Measurements from ENCODE around the gene PSMG2. TPM values are rescaled to one million over a fixed set of nuclear protein-coding genes. Genes with fewer than 3 reads are reported as not detected.

PSMG2 gene, protein sequence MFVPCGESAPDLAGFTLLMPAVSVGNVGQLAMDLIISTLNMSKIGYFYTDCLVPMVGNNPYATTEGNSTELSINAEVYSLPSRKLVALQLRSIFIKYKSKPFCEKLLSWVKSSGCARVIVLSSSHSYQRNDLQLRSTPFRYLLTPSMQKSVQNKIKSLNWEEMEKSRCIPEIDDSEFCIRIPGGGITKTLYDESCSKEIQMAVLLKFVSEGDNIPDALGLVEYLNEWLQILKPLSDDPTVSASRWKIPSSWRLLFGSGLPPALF
- total RNA-seq, result 65.7 and 66.9 TPM in 2 replicates

DNA sequence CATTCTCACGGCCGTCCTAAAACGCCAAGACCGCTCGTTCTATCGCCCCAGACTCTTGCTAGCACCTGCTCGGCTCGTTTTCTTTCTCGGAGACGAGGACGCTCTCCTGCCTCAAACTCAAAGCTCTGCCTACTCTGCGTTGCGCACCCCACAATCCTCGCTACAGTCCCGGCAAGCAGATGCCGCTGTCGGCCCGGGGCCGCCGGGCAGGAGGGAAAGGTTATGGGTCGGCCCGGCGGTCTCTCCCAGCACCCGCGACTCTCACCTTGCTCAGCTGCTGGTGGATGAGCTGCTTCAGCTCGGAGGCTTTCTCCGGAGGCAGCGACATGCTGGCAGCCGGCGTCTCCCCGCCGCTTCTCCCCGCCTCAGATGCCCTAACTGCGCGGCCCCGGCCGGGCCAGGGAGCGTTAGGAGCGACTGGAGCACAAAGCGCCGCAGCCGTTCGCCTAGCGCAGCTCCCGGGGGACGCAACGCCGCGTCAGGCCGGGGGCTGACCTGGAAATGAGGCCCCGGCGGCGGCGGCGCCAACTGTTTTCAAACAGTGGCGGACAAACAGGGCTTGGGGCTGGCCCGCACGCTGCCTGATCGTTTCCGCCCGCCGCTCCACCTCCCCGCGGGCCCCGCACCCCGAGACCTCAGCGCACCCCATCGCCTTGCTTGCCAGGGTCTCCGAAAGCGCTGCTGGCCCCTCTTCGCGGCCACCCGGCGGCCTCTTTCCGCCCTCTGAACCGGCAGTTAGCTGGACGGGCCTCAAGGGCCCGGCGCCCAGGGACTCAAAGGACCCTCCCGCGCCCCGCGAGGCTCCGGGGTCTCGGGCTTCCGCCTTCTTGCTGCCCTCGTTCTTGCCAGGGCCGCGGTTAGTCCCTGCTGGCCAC is at the start of gene PSMG2, which contains the start of gene CEP76:
TSS of gene PSMG2 (plus strand) at position 822 of the 875 bp plus-strand sequence. CDS start 66 bp downstream, outside the sequence.
TSS of gene CEP76 (minus strand) at position 503 of the 875 bp plus-strand sequence. CDS start at position 328, 175 bp downstream.
- TF ChIP-seq, protein P1, sequence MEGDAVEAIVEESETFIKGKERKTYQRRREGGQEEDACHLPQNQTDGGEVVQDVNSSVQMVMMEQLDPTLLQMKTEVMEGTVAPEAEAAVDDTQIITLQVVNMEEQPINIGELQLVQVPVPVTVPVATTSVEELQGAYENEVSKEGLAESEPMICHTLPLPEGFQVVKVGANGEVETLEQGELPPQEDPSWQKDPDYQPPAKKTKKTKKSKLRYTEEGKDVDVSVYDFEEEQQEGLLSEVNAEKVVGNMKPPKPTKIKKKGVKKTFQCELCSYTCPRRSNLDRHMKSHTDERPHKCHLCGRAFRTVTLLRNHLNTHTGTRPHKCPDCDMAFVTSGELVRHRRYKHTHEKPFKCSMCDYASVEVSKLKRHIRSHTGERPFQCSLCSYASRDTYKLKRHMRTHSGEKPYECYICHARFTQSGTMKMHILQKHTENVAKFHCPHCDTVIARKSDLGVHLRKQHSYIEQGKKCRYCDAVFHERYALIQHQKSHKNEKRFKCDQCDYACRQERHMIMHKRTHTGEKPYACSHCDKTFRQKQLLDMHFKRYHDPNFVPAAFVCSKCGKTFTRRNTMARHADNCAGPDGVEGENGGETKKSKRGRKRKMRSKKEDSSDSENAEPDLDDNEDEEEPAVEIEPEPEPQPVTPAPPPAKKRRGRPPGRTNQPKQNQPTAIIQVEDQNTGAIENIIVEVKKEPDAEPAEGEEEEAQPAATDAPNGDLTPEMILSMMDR (IDR thresholded peaks at IDR 0.05; ENCODE audit: insufficient read depth, low read depth, low read length), result no peak
- peak; percentile 94 for DNase-seq (ENCODE audit: low read depth)

DNA sequence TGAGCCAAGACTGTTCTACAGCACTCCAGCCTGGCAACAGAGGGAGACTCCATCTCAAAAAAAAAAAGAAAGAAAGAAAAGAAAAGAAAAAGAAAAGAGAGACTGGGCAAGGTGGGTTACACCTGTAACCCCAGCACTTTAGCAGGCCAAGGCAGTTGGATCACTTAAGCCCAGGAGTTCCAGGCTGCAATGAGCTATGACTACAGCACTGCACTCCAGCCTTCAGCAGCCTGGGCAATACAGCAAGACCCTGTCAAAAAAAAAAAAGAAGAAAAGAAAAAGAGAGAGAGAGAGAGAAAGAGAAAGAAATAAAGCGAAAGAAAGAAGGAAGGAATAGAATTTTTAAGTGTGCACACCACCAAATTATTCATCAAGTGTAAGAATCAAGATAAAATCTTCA is 47.9 kb upstream of the PSMG2 start:
- H3K4me3 ChIP-seq (ENCODE audit: low read depth, low read length), result no peak overlapping the region
- DNase-seq (ENCODE audit: low read depth), result no peak
- TF ChIP-seq, protein P1 (IDR thresholded peaks at IDR 0.05; ENCODE audit: insufficient read depth, low read depth, low read length), result no peak

More for the DNA sequence above, at the start of gene PSMG2, which contains the start of gene CEP76:
- H3K4me3 ChIP-seq (ENCODE audit: low read depth, low read length), result peak within 1 kb of the TSS; percentile 95

DNA sequence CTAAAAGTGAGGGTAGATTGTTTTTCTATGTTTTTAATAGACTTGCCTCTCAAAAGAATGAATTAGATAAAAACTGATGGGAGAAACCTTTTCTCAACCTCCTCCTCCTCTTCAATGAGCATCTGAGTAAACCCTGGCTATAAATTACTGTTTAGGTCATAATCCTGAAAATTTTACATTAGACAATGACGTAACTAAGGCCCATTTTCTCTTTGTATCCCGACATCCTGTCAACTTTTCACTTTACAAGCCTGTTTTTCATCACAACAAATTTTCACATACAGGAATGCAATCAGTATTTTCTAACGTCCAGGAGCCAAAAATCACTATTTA is 46.3 kb upstream of the PSMG2 start:
- TF ChIP-seq, protein P1 (IDR thresholded peaks at IDR 0.05; ENCODE audit: insufficient read depth, low read depth, low read length), result no peak
- H3K4me3 ChIP-seq (ENCODE audit: low read depth, low read length), result peak overlapping the region; percentile 80
- DNase-seq (ENCODE audit: low read depth), result peak; percentile 65

DNA sequence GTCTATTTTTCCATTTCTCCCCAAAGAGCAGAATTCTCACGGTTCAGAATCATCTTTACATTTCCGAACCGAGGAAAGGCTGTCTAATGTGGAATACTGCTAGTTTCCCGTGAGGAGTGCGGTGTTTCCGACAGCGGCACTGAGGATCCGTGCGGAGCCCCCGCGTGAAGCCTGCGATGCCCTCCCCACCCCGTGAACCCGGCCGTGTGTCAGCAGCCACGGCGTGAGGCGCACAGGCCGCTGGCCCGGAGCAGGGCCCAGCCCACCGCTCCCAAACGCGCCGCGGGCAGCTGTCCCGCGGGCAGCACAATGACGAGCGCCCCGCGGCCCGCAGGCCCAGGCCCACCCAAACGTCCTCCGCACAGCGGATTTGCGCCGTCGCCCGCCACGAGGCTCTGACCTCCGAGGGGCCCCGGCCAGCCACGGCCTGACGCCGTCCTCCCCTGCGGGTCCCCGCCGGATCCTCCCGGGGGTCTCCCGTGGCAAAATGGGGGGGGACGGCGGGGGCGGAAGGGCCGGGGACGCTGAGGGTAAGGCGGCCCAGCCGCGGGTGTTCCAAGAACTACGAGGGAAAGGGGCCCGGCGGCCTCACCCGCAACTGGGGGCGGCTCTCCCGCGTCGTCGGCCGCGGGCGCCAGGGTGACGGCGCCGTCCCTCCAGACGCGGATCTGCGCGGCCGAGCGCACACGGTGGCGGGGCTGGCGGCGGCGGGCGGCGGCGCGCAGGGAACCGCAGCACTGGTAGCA is 45.7 kb upstream of the PSMG2 start:
- peak; percentile 62 for DNase-seq (ENCODE audit: low read depth)
- peak overlapping the region; percentile 80 for H3K4me3 ChIP-seq (ENCODE audit: low read depth, low read length)
- TF ChIP-seq, protein P1 (IDR thresholded peaks at IDR 0.05; ENCODE audit: insufficient read depth, low read depth, low read length), result no peak

DNA sequence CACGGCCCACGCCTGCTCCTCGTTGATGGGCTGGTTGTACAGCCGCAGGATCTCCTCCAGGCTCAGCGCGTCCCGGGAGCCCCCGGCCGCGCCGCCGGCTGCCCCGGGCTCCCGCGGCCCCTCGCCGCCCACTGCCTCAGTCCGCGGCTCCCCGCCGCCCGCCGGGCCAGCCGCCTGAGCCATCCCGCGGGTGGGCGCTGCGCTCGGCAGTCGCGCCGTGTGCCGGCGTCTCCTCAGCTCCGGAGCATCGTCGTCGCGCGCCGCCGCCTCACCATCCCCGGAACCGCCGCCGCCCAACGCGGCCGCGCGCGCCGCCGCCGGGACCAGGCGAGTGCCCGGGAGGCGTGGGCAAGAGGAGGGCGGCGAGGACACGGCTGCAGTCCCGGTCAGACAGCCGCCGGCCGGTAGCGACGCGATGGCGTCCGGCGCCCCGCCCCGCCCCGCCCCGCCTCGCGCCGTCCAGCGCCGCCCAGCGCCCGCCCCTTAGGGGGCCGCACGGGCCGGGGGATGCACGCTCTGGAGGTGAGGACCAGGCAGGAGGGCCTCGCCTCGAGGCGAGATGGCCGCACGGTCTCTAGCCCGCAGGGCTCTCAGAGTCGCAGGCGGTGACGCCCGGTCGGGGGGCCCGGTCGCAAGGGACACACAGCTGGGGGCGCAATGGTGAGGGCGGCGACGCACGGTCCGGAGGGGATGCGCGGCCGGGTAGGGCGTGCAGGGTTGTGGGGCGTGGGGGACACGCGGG is 45.0 kb upstream of the PSMG2 start, which contains the start of gene SPIRE1:
TSS of gene SPIRE1 (minus strand) at position 424 of the 742 bp plus-strand sequence. CDS start at position 183, 241 bp downstream.
- TF ChIP-seq, protein P1 (IDR thresholded peaks at IDR 0.05; ENCODE audit: insufficient read depth, low read depth, low read length), result peak; percentile 2
- H3K4me3 ChIP-seq (ENCODE audit: low read depth, low read length), result peak within 1 kb of the TSS; percentile 80
- DNase-seq (ENCODE audit: low read depth), result peak; percentile 67
